GM19240 (cell line): Measurements from ENCODE around the gene CDYL.

Source experiments
- DNase-seq: peaks from one replicate; pipeline ENCODE4 v3.0.0; 2011; ENCODE audit warnings: low spot score; ENCODE audit not compliant: insufficient read length

Gene CDYL

GRCh38 chr6:4961322-4962168, 185.3 kb downstream of the CDYL start:
- DNase-seq: no peak

GRCh38 chr6:4962905-4963304, 186.7 kb downstream of the CDYL start:
- DNase-seq: no peak

- DNase-seq: no peak
Measured at GRCh38 chr6:4964675-4965561, 188.7 kb downstream of the CDYL start.

- no peak for DNase-seq
Measured at GRCh38 chr6:4965562-4966389, 189.6 kb downstream of the CDYL start.

GRCh38 chr6:4967301-4968030, 191.3 kb downstream of the CDYL start:
- DNase-seq: no peak

GRCh38 chr6:4969609-4970285, 193.5 kb downstream of the CDYL start:
- DNase-seq: no peak

- DNase-seq: no peak
Measured at GRCh38 chr6:4970739-4971395, 194.7 kb downstream of the CDYL start.

GRCh38 chr6:4971851-4972250, 195.6 kb downstream of the CDYL start:
- no peak for DNase-seq

- DNase-seq: no peak
Measured at GRCh38 chr6:4972438-4972837, 196.2 kb downstream of the CDYL start.

GRCh38 chr6:4973415-4973814, 197.2 kb downstream of the CDYL start:
- DNase-seq: no peak

GRCh38 chr6:4973982-4974745, 198.0 kb downstream of the CDYL start:
- no peak for DNase-seq

- no peak for DNase-seq
Measured at GRCh38 chr6:4974962-4975361, 198.8 kb downstream of the CDYL start.

GRCh38 chr6:4975506-4975905, 199.3 kb downstream of the CDYL start:
- DNase-seq: no peak

GRCh38 chr6:4977468-4977867, 201.3 kb downstream of the CDYL start:
- DNase-seq: no peak

GRCh38 chr6:4979426-4979825, 203.2 kb downstream of the CDYL start:
- DNase-seq: no peak

- no peak for DNase-seq
Measured at GRCh38 chr6:4981761-4982160, 205.6 kb downstream of the CDYL start.

- DNase-seq: no peak
Measured at GRCh38 chr6:4983322-4983721, 207.1 kb downstream of the CDYL start.

- no peak for DNase-seq
Measured at GRCh38 chr6:4986999-4987398, 210.8 kb downstream of the CDYL start.

GRCh38 chr6:4987432-4987831, 211.2 kb downstream of the CDYL start:
- no peak for DNase-seq
